ENCODE data around the gene MORF4L2.
"Not testable (repeated sequence)": the region's sequence is repeated elsewhere in the genome, so short reads cannot be mapped to it uniquely, and the experiment has no call there.

MORF4L2 gene

GRCh38 chrX:103678199-103678993, 8.1 kb downstream of the MORF4L2 start:
- DNase-seq, result no peak

DNA sequence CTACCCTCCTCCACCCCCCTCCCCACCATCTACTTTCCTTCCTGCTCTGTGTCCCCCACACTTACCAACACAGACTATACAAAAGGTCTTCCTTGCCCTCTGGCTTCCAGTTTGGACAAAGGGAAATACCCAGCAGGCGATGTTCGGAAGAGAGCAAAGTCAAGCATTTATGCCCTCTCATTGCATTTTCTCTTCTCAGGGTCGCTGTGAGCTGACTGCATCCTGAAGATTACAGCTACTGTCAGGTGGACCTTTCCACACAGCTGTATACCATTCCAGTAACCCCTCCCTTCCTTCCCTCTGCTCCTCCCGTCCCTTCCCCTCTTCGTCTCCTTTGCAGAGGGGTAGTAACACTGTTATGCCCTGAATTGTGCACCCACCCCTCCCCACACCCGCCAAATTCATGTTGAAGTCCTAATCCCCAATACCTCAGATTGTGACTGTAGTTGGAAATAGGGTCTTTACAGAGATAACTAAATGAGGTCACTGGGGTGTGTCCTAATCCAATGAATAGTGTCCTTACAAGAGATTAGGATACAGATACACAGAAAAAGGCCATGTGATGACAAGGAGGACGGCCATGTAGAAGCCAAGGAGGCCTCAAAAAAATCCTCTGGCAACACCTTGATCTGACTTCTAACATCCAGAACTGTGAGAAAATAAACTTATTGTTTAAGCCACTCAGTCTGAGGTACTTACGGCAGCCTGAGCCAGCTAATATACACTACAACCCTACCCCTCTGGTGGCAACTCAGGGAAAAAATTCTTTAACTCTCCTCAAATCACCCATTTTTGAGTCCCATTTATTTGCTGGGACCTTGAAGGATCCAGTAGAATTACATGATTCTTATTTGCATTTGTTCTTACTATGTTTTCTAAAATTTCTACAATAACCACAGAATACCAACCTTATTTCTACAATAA, 11.7 kb downstream of the MORF4L2 start:
- no peak for DNase-seq

GRCh38 chrX:103669745-103670144, 16.8 kb downstream of the MORF4L2 start:
- no peak for DNase-seq

DNA sequence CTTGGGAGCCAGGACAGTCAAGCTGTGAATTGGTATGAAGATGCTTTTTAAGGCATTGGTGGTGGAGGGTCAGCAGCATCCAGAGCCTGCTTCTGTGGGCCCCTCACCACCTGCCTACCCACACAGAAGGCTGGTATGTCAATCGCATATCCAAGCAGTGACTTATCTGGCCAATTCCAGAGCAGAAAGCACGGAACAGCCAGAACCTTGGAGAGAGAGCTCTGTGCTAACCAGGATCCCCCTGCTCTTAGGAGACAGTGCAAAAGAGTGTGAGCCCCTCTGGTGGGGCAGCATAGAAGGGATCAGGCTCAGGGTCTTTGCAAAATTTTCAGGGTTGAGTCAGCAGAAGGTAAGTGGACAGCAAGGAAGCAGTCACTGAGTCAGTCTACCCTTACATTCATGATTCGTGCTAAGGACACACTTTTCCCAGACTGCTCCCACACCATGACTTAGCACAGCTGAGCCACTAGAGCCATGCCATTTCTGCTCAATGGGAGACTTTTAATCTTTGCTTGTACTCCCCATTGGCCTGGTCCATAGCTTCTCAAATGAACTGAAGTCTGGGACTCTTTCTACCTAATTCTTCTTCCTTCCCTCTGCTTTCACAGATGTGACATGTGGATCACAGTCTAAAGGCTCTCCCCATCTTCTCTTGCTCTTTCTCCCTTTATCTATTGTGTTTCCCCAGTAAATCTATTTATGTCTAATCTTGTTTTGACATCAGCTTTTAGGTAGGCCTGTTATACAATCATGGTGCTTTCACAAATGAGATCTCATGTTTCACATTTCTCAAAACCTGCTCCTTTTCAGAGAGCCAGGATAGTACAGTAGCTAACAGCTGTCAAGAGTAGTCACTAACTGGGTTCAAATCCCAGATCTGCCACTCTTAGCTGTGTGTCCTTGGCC, 20.0 kb downstream of the MORF4L2 start:
- no peak for DNase-seq

- DNase-seq, result no peak
Observed at GRCh38 chrX:103663981-103664762, 22.3 kb downstream of the MORF4L2 start.

- DNase-seq, result not testable (repeated sequence)
Observed at GRCh38 chrX:103659460-103659859, 27.0 kb downstream of the MORF4L2 start.

- no peak for DNase-seq
Observed at GRCh38 chrX:103658681-103659433, 27.6 kb downstream of the MORF4L2 start.

GRCh38 chrX:103657066-103657465, 29.4 kb downstream of the MORF4L2 start:
- DNase-seq, result not testable (repeated sequence)

DNA sequence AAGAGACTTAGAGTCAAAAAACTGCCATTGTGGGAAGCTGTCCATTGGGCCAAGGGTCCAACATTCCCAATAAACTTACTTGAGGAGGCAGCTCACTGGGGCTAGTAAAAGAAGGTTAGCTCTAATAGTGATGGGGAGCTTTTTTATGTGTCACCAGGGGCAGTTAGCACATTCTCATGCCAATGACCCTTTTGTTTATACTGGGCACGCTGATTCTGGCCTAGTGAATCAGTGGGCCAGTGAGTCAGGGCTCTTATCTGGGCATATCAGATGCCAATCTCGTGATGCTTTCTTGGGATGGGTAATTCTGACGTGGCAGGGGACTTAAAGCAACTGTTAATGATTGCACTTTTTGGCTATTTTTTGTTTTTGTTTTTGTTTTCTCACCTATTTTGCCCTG, 29.9 kb downstream of the MORF4L2 start:
- DNase-seq, result no peak

DNA sequence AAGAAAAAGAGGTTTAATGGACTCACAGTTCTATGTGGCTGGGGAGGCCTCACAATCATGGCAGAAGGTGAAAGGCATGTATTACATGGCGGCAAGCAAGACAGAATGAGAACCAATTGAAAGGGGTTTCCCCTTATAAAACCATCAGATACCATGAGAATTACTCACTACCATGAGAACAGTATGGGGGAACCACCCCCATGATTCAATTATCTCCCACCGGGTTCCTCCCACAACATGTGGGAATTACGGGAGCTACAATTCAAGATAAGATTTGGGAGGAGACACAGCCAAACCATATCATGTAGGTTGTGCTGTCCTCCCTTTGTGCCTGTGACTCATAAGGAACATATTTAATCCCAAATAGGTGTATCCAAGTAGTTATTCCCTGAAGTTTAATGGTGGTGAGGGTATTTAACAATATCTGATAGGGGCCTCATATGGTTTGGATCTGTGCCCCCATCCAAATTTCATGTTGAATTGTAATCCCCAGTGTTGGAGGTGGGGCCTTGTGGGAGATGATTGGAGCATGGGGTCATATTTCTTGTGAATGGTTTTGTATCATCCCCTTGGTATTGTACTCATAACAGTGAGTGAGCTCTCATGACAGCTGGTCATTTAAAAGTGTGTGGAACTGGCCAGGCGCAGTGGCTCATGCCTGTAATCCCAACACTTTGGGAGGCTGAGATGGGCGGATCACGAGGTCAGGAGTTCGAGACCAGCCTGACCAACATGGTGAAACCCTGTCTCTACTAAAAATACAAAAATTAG, 31.1 kb downstream of the MORF4L2 start:
- not testable (repeated sequence) for DNase-seq

GRCh38 chrX:103651151-103651773, 35.2 kb downstream of the MORF4L2 start:
- no peak for DNase-seq

DNA sequence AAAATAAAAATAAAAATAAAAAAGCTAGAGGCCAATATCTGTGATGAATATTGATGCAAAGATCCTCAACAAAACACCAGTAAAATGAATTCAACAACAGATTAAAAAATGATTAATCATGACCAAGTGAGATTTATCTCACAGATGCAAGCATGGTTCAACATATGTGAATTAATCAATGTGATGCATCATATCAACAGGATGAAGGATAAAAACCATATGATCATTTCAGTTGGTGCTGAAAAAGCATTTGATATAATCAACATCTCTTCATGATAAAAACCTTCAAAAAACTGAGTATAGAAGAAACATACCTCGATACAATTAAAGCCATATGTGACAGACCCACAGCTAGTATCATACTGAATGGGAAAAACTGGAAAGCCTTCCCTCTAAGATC, 38.9 kb downstream of the MORF4L2 start:
- DNase-seq, result no peak

- no peak for DNase-seq
Observed at GRCh38 chrX:103644125-103644524, 42.4 kb downstream of the MORF4L2 start.

GRCh38 chrX:103640401-103641155, 45.9 kb downstream of the MORF4L2 start:
- no peak for DNase-seq

- DNase-seq, result not testable (repeated sequence)
Observed at GRCh38 chrX:103638479-103639346, 47.8 kb downstream of the MORF4L2 start.

- DNase-seq, result no peak
Observed at GRCh38 chrX:103637604-103638338, 48.7 kb downstream of the MORF4L2 start.

GRCh38 chrX:103635436-103635835, 51.1 kb downstream of the MORF4L2 start:
- no peak for DNase-seq

Measured in stimulated activated CD4-positive, alpha-beta T cell treated with anti-CD3 and anti-CD28 coated beads, Interleukin-4, amount 100 ng/mL, for 24 hours (primary cell).